Upper lobe of right lung (tissue), 1 donor: ENCODE measurements around the gene DIP2C. TPM values are rescaled to one million over a fixed set of nuclear protein-coding genes. Genes with fewer than 3 reads are reported as not detected.

Experiments
- ATAC-seq: fragments of 200-7000 bp; cut with Tn5 transposase; one replicate; pipeline ENCODE4 v1.9.1; 2020; ENCODE audit warnings: mild to moderate bottlenecking, moderate library complexity
- DNase-seq: peaks from one replicate; pipeline ENCODE4 v3.0.0-alpha.2; 2020
- H3K27ac ChIP-seq: fragments of 200-600 bp; one replicate; pipeline ENCODE4 v1.8.0; 2022
- H3K27me3 ChIP-seq: fragments of 200-600 bp; one replicate; pipeline ENCODE4 v1.8.0; 2022; ENCODE audit warnings: mild to moderate bottlenecking
- H3K36me3 ChIP-seq: fragments of 200-600 bp; one replicate; pipeline ENCODE4 v1.8.0; 2022
- H3K4me1 ChIP-seq: fragments of 200-600 bp; one replicate; pipeline ENCODE4 v1.8.0; 2022
- H3K4me3 ChIP-seq: fragments of 200-600 bp; one replicate; pipeline ENCODE4 v1.8.0; 2022; ENCODE audit warnings: mild to moderate bottlenecking
- H3K9me3 ChIP-seq: fragments of 200-600 bp; one replicate; pipeline ENCODE4 v1.8.0; 2022
- CTCF ChIP-seq: fragments of 200-600 bp; IDR thresholded peaks from one replicate; pipeline ENCODE4 v1.8.0; 2022; ENCODE audit warnings: antibody characterized with exemption
- intact Hi-C: fragments of 100-400 bp; cut with DNase I; formaldehyde crosslinking; loops from one replicate; pipeline ENCODE4 v1.11.0; 2022
- total RNA-seq: library from RNA; stranded (reverse); fragmentation: NEBNext Ultra II Directional; extraction: Animal tissue kit (Norgen Biotek cat#: 25700); gene quantifications from one replicate; pipeline ENCODE4 v1.2.1, GENCODE V29; 2021
- donor health status: DM: no; HTN: yes; CAD: no; lungs with severe emphysema.

DIP2C gene
- total RNA-seq, 1 donor from 2014 or later = 17.3 TPM

- no peak overlapping the region for H3K4me3 ChIP-seq
These were observed 133.7 kb downstream of the DIP2C start for GRCh38 chr10:555682-556350.

GRCh38 chr10:555281-555680 lies 134.2 kb downstream of the DIP2C start:
- DNase-seq = no peak
- H3K4me1 ChIP-seq = peaks cover 8% of the 10 kb centered on the region
- no peak for TF ChIP-seq CTCF
- ATAC-seq = no peak
- H3K27ac ChIP-seq = no peak overlapping the region
- no peak overlapping the region for H3K4me3 ChIP-seq
- H3K27me3 ChIP-seq = no peaks in the 10 kb centered on the region
- no peaks in the 10 kb centered on the region for H3K36me3 ChIP-seq
- intact Hi-C loops = no loop called here
- H3K9me3 ChIP-seq = no peaks in the 10 kb centered on the region

More at GRCh38 chr10:555682-556350, 133.7 kb downstream of the DIP2C start:
- DNase-seq (no peak), ATAC-seq (no peak)
- Histone ChIP-seq H3K27me3 (no peaks in the 10 kb centered on the region), H3K9me3 (no peaks in the 10 kb centered on the region), H3K36me3 (no peaks in the 10 kb centered on the region), H3K4me1 (peaks cover 8% of the 10 kb centered on the region), H3K27ac (no peak overlapping the region)
- no peak for TF ChIP-seq CTCF
- intact Hi-C loops = no loop called here

- H3K9me3 ChIP-seq = no peaks in the 10 kb centered on the region
- peaks cover 8% of the 10 kb centered on the region for H3K4me1 ChIP-seq
- intact Hi-C loops = no loop called here
- no peak for DNase-seq
- no peak overlapping the region for H3K27ac ChIP-seq
- H3K36me3 ChIP-seq = no peaks in the 10 kb centered on the region
- no peak for TF ChIP-seq CTCF
- H3K27me3 ChIP-seq = no peaks in the 10 kb centered on the region
- ATAC-seq = no peak
- no peak overlapping the region for H3K4me3 ChIP-seq
These were observed 135.2 kb downstream of the DIP2C start for GRCh38 chr10:554182-554848.

- ATAC-seq = no peak
- no peak for DNase-seq
- Histone ChIP-seq H3K27me3 (no peaks in the 10 kb centered on the region), H3K4me3 (no peak overlapping the region), H3K9me3 (no peaks in the 10 kb centered on the region), H3K36me3 (no peaks in the 10 kb centered on the region), H3K4me1 (peaks cover 8% of the 10 kb centered on the region), H3K27ac (no peak overlapping the region)
- intact Hi-C loops = no loop called here
- TF ChIP-seq CTCF = no peak
These were observed 136.2 kb downstream of the DIP2C start for GRCh38 chr10:553233-553632.

GRCh38 chr10:552679-553078 lies 136.8 kb downstream of the DIP2C start:
- H3K27me3 ChIP-seq = no peaks in the 10 kb centered on the region
- TF ChIP-seq CTCF = no peak
- no peaks in the 10 kb centered on the region for H3K36me3 ChIP-seq
- intact Hi-C loops = no loop called here
- no peaks in the 10 kb centered on the region for H3K9me3 ChIP-seq
- no peak overlapping the region for H3K27ac ChIP-seq
- peaks cover 8% of the 10 kb centered on the region for H3K4me1 ChIP-seq
- no peak for DNase-seq
- no peak for ATAC-seq
- no peak overlapping the region for H3K4me3 ChIP-seq
